Measurements from ENCODE around the gene ZFHX3. TPM values are rescaled to one million over a fixed set of nuclear protein-coding genes. Genes with fewer than 3 reads are reported as not detected.
"Not testable (repeated sequence)": the region's sequence is repeated elsewhere in the genome, so short reads cannot be mapped to it uniquely, and the experiment has no call there.

The ZFHX3 gene
- total and polyA plus RNA-seq, 4 donors = 2.6 to 32.7 (median 14.7) TPM

GRCh38 chr16:72996291-72997062 lies 51.5 kb downstream of the ZFHX3 start:
- TF ChIP-seq CTCF (IDR thresholded peaks at IDR 0.05; ENCODE audit: control extremely low read depth, extremely low read depth) = no peak
- no peak for ATAC-seq (ENCODE audit: insufficient read depth, low FRiP score)
- no peaks in the 10 kb centered on the region for H3K27me3 ChIP-seq (ENCODE audit: control insufficient read depth in 3 of 3, insufficient read depth in 3 of 3, low read length in 2 of 3)
- no peak overlapping the region for H3K9ac ChIP-seq (ENCODE audit: insufficient read depth in 1 of 2, low read length in 2 of 2)
- WGBS, 2 donors = 61 to 67% methylated on average over 11 of the region's 11 CpGs
- H3K9me3 ChIP-seq (ENCODE audit: control insufficient read depth in 4 of 4, insufficient read depth in 3 of 4, low read length in 3 of 4) = peaks cover 0 to 3% (median under 1%) of the 10 kb centered on the region in 4 donors
- H3K4me1 ChIP-seq (ENCODE audit: control insufficient read depth in 5 of 5, insufficient read depth in 5 of 5, low read length in 5 of 5) = peaks cover 0 to 81% (median 30%) of the 10 kb centered on the region in 5 donors
- H3K27ac ChIP-seq (ENCODE audit: low read depth in 1 of 2, low read length in 1 of 2) = peak overlapping the region in 1 of 2 donors; percentile 65
- no peak overlapping the region for H3K4me3 ChIP-seq
- H3K36me3 ChIP-seq (ENCODE audit: control insufficient read depth in 4 of 4, insufficient read depth in 4 of 4, low read length in 4 of 4) = no peaks in the 10 kb centered on the region
- DNase-seq = peak in 1 of 3 donors; percentile 34

GRCh38 chr16:72995882-72996270 lies 52.1 kb downstream of the ZFHX3 start:
- H3K9ac ChIP-seq (ENCODE audit: insufficient read depth in 1 of 2, low read length in 2 of 2); H3K36me3 ChIP-seq (ENCODE audit: control insufficient read depth in 4 of 4, insufficient read depth in 4 of 4, low read length in 4 of 4); H3K9me3 ChIP-seq (ENCODE audit: control insufficient read depth in 4 of 4, insufficient read depth in 3 of 4, low read length in 3 of 4); H3K27me3 ChIP-seq (ENCODE audit: control insufficient read depth in 3 of 3, insufficient read depth in 3 of 3, low read length in 2 of 3); DNase-seq; ATAC-seq (ENCODE audit: insufficient read depth, low FRiP score); H3K4me3 ChIP-seq: not testable (repeated sequence)
- Histone ChIP-seq H3K27ac (ENCODE audit: low read depth in 1 of 2, low read length in 1 of 2) (peak overlapping the region in 1 of 2 donors; percentile 26), H3K4me1 (ENCODE audit: control insufficient read depth in 5 of 5, insufficient read depth in 5 of 5, low read length in 5 of 5) (peaks cover 0 to 82% (median 30%) of the 10 kb centered on the region in 5 donors)
- 85 to 88% methylated on average over 9 of the region's 9 CpGs for WGBS, 2 donors

- H3K9me3 ChIP-seq (ENCODE audit: control insufficient read depth in 4 of 4, insufficient read depth in 3 of 4, low read length in 3 of 4) = no peaks in the 10 kb centered on the region
- WGBS, 2 donors = 63 to 72% methylated on average over 18 of the region's 18 CpGs
- ATAC-seq (ENCODE audit: insufficient read depth, low FRiP score) (no peak), DNase-seq (peak in 1 of 3 donors; percentile 37)
- TF ChIP-seq CTCF (IDR thresholded peaks at IDR 0.05; ENCODE audit: control extremely low read depth, extremely low read depth) = no peak
- H3K9ac ChIP-seq (ENCODE audit: insufficient read depth in 1 of 2, low read length in 2 of 2) = no peak overlapping the region
- peaks cover 0 to 79% (median 28%) of the 10 kb centered on the region in 5 donors for H3K4me1 ChIP-seq (ENCODE audit: control insufficient read depth in 5 of 5, insufficient read depth in 5 of 5, low read length in 5 of 5)
- H3K4me3 ChIP-seq = no peak overlapping the region
- H3K27me3 ChIP-seq (ENCODE audit: control insufficient read depth in 3 of 3, insufficient read depth in 3 of 3, low read length in 2 of 3) = no peaks in the 10 kb centered on the region
- H3K36me3 ChIP-seq (ENCODE audit: control insufficient read depth in 4 of 4, insufficient read depth in 4 of 4, low read length in 4 of 4) = no peaks in the 10 kb centered on the region
- H3K27ac ChIP-seq (ENCODE audit: low read depth in 1 of 2, low read length in 1 of 2) = peak overlapping the region in 1 of 2 donors; percentile 26
These were observed 52.6 kb downstream of the ZFHX3 start for GRCh38 chr16:72995151-72995881.

GRCh38 chr16:72992142-72992601 lies 55.8 kb downstream of the ZFHX3 start:
- Histone ChIP-seq H3K4me3 (no peak overlapping the region), H3K9me3 (ENCODE audit: control insufficient read depth in 4 of 4, insufficient read depth in 3 of 4, low read length in 3 of 4) (peaks cover 0 to 1% (median 0%) of the 10 kb centered on the region in 4 donors), H3K36me3 (ENCODE audit: control insufficient read depth in 4 of 4, insufficient read depth in 4 of 4, low read length in 4 of 4) (no peaks in the 10 kb centered on the region), H3K9ac (ENCODE audit: insufficient read depth in 1 of 2, low read length in 2 of 2) (no peak overlapping the region), H3K27me3 (ENCODE audit: control insufficient read depth in 3 of 3, insufficient read depth in 3 of 3, low read length in 2 of 3) (no peaks in the 10 kb centered on the region), H3K27ac (ENCODE audit: low read depth in 1 of 2, low read length in 1 of 2) (peak overlapping the region in 1 of 2 donors; percentile 49), H3K4me1 (ENCODE audit: control insufficient read depth in 5 of 5, insufficient read depth in 5 of 5, low read length in 5 of 5) (peaks cover 4 to 82% (median 34%) of the 10 kb centered on the region in 5 donors)
- no peak for ATAC-seq (ENCODE audit: insufficient read depth, low FRiP score)
- WGBS, 2 donors = 74 to 87% methylated on average over 6 of the region's 6 CpGs
- DNase-seq = peak; percentile 41 to 61 (median 56)
- no peak for TF ChIP-seq CTCF (IDR thresholded peaks at IDR 0.05; ENCODE audit: control extremely low read depth, extremely low read depth)
